PC-9 (cell line): Measurements from ENCODE around the gene PITPNC1.

Source experiments
- CTCF ChIP-seq: fragments of 200-600 bp; sonication (generic); conservative IDR thresholded peaks from 2 replicates; pipeline ENCODE4 v1.6.1; 2017; ENCODE audit warnings: mixed run types, antibody characterized with exemption, mild to moderate bottlenecking, moderate library complexity
- EZH2 ChIP-seq: fragments of 200-600 bp; sonication (generic); IDR thresholded peaks from 2 replicates; pipeline ENCODE4 v1.8.0; 2017; ENCODE audit warnings: antibody characterized with exemption, low read depth

DNA sequence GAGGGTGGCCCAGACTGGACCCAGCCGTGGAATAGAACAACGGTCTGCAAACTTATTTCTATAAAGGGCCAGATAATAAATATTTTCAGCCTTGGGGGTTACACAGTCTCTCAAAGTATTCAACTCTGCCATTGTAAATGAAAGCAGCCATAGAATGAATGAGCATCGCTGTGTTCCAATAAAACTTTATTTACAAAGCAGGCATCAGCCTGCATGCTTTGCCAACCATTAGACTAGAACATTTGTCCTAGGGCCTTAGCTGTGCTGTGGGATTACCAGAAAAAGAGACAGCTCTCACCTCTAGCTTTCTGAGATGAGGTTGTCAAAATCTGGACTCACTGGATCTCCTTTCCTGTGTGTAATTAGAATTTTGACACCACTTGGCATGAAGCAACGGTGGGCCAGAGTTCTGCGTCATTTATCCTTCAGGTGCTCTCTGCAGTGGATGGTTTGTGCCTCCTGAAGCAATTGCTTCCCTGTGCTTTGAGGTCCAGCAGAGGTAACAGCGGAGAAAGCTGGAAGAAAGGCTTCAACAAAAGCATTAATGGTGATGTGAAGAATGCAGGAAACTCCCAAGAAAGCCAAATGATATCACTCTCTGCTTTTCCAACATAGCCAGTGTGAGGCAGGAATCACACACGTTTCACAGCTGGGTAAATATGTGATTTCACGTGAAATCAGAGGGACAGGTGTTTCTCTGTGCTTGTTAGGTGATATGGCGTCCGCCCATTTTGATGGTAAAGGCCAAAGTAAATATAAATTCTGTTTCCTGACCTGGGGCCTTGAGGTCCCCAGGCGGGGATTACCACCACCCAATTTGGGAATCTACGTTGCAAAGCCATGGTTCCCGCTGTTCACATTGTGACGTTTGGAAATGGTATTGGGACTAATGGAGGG, 148.4 kb downstream of the PITPNC1 start:
- no peak for TF ChIP-seq CTCF
- TF ChIP-seq EZH2, result no peak
